DMS79 treated with DMSO at 0.1 percent for 48 hours (cell line): Measurements from ENCODE around the gene ZGPAT.
"Not testable (repeated sequence)": the region's sequence is repeated elsewhere in the genome, so short reads cannot be mapped to it uniquely, and the experiment has no call there.

Experiments
- DNase-seq: peaks from one replicate; lab custom pipeline; 2025; lab: John Stamatoyannopoulos, UW

ZGPAT gene

GRCh38 chr20:63765902-63766301 lies 58.1 kb downstream of the ZGPAT start:
- DNase-seq = no peak

GRCh38 chr20:63766695-63767426 lies 59.0 kb downstream of the ZGPAT start:
- no peak for DNase-seq

GRCh38 chr20:63767456-63767855 lies 59.6 kb downstream of the ZGPAT start:
- no peak for DNase-seq

- DNase-seq = no peak
Measured at GRCh38 chr20:63767886-63768285, 60.0 kb downstream of the ZGPAT start.

GRCh38 chr20:63768591-63769515 lies 61.0 kb downstream of the ZGPAT start:
- no peak for DNase-seq

- no peak for DNase-seq
Measured at GRCh38 chr20:63769891-63770474, 62.1 kb downstream of the ZGPAT start.

- DNase-seq = no peak
Measured at GRCh38 chr20:63771046-63771707, 63.3 kb downstream of the ZGPAT start.

- DNase-seq = no peak
Measured at GRCh38 chr20:63772781-63773518, 65.1 kb downstream of the ZGPAT start.

- no peak for DNase-seq
Measured at GRCh38 chr20:63773571-63774241, 65.9 kb downstream of the ZGPAT start.

GRCh38 chr20:63774306-63774705 lies 66.5 kb downstream of the ZGPAT start:
- no peak for DNase-seq

- DNase-seq = no peak
Measured at GRCh38 chr20:63775096-63775978, 67.5 kb downstream of the ZGPAT start.

- not testable (repeated sequence) for DNase-seq
Measured at GRCh38 chr20:63776875-63777274, 69.0 kb downstream of the ZGPAT start.

- DNase-seq = no peak
Measured at GRCh38 chr20:63777614-63778013, 69.8 kb downstream of the ZGPAT start.

GRCh38 chr20:63778034-63778752 lies 70.4 kb downstream of the ZGPAT start:
- DNase-seq = no peak

- no peak for DNase-seq
Measured at GRCh38 chr20:63778857-63779256, 71.0 kb downstream of the ZGPAT start.

GRCh38 chr20:63781181-63781580 lies 73.3 kb downstream of the ZGPAT start:
- no peak for DNase-seq

GRCh38 chr20:63782051-63782471 lies 74.2 kb downstream of the ZGPAT start:
- DNase-seq = no peak

- no peak for DNase-seq
Measured at GRCh38 chr20:63782521-63782971, 74.7 kb downstream of the ZGPAT start.

- no peak for DNase-seq
Measured at GRCh38 chr20:63783970-63784369, 76.1 kb downstream of the ZGPAT start.
